GM18951 (cell line): ENCODE measurements around the gene NTM.

Experiments
- POLR2A ChIP-seq: IDR thresholded peaks from 4 replicates; pipeline ENCODE4 v1.6.1; 2011; ENCODE audit warnings: mild to moderate bottlenecking; ENCODE audit not compliant: insufficient read length, insufficient read depth; ENCODE audit errors: extremely low read depth
- in situ Hi-C: fragments of 300-500 bp; cut with MboI; formaldehyde crosslinking; loops from one replicate; pipeline ENCODE4 v1.12.0; 2022; ENCODE audit warnings: low sequenced_read_pairs, mixed read lengths, inconsistent platforms; ENCODE audit not compliant: unreplicated experiment

The NTM gene

GRCh38 chr11:131592152-131592551, 221.7 kb downstream of the NTM start:
- in situ Hi-C loops, result no loop called here
- TF ChIP-seq POLR2A, result no peak

DNA sequence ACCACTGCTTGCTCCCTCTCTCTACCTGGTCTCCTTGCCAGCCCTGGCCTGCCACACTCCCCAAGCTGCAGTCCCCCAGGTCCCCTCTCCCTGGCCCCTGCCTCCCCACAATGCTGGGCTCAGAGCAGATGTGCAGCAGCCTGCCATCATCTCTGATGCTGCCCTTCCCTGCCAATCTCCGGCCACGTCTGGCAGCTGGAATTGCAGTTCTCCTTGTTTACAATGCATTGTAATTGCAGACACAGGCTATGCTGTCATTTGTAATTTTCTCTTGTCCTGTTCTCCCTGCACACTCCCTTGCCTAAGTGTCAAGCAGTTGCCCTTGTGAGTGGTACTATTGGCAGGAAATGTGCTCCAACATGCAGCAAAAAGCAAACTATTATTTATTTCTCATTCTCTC, 222.3 kb downstream of the NTM start:
- TF ChIP-seq POLR2A, result no peak
- in situ Hi-C loops, result no loop called here

DNA sequence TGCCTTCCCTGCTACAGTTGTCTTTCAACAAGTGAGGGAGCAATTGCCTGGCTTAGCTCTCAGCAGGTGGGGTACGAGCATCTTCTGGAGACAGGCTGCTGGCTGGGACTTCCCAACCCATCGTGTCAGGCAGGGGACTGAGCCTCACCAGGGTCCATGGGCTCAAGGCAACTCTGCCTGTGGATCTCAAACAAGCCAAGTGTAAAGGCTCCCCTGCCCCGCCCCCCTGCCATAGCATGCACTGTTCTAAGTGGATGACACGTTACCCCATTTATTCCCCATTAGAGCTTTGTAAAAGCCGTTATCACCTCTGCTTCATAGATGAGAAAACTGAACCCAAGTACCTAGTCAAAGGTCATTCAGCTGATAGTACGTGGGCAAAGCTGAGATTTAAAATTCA, 222.9 kb downstream of the NTM start:
- no peak for TF ChIP-seq POLR2A
- in situ Hi-C loops, result no loop called here

DNA sequence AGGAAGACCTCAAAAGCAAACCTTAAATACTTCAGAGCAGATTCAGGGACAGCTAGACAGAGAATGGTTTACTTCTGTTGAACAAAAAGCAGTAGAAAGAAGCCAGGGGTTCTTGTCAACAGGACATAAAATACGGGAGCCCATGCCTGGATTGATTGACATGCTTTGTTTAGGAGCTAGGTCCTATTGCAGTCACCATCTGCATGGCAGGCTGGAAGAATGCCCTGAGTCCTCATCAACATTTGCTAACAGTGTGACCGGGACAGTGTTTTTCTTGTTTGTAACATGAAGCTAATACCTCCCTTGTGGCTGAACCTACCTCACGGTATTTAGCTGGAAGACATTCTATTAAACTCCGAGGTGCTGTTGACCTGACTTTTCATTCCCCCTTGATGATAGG, 225.4 kb downstream of the NTM start:
- no peak for TF ChIP-seq POLR2A
- in situ Hi-C loops, result no loop called here

DNA sequence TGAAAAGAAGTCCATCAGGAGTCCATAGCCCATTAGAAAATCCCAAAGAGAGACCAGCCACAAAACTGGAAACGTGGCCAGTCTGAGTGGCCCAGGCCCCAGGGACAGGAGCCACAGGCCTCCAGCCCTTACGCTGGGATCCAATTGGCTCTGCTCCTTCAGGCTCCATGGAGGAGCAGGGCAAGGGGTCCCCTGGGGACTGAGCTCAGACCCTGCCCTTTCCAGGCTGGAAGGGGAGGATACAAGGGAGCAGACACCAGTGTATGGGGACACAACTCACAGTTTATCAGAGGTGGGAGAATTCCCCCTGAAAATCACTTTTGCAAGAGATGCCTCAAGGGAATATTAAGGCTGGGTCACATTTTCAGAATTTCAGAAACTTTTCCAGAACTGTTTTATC, 227.5 kb downstream of the NTM start:
- no peak for TF ChIP-seq POLR2A
- in situ Hi-C loops, result no loop called here

DNA sequence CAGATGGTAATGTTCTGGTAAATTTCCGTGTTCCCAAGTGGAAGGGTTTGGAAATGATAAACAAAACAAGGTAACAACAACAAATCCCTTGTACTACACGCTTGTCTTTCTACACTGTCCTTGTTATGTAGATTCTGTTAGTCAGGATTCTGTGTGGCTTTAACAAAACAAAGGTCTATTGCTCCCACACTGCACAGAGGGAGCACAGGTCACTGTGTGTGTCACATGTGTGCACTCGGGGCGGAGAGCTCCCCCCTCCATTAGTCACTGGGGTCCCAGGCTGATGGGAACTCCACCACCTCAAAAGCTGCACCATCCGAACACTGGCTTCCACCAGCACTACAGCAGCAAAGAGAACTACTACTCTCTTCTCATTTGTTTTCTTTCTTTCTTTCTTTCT, 227.9 kb downstream of the NTM start:
- TF ChIP-seq POLR2A, result no peak
- in situ Hi-C loops, result no loop called here

- in situ Hi-C loops, result no loop called here
- TF ChIP-seq POLR2A, result no peak
These were observed 228.9 kb downstream of the NTM start for GRCh38 chr11:131599285-131599684.

DNA sequence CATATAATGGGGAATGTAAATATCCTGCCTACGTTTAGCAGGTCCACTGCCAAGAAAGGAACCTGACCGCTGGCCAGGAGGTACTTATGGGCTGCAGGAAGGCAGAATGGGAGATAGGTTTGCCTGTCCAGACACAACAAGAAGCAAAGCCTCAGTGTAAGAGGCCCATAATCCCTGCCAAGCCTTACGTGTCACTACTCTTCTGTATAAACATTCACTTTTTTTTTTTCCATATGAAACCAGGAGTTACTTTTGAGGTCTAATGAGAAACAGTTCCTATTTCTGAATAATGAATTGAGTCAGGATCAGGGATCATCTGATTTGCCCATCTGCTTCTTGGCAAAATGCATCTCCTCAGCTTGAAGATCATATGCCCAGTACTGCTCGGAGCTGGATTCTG, 230.2 kb downstream of the NTM start:
- no peak for TF ChIP-seq POLR2A
- in situ Hi-C loops, result no loop called here

GRCh38 chr11:131601586-131601985, 231.2 kb downstream of the NTM start:
- in situ Hi-C loops, result no loop called here
- no peak for TF ChIP-seq POLR2A

GRCh38 chr11:131602431-131602830, 232.0 kb downstream of the NTM start:
- in situ Hi-C loops, result no loop called here

GRCh38 chr11:131606811-131607335, 236.5 kb downstream of the NTM start:
- no peak for TF ChIP-seq POLR2A
- in situ Hi-C loops, result no loop called here

More at GRCh38 chr11:131602431-131602830, 232.0 kb downstream of the NTM start:
- no peak for TF ChIP-seq POLR2A

DNA sequence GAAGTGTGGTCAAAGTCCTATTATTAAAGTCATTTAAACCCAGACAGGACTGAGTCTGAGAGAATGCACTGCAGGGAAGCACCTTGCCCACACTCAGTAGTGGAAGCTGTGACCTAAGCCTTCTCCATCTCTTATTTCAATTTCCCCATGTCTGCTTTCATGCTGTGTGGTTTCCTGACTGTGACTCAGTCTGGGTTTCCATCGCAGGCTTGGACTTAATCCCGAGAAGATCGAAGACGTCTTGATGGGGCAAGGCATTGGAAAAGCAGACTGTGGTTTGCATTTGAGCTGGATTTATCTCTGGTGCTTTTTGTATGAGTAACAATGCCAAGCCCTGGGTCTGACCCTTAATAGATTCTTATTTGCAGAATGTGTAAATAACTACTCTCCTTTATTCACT, 238.9 kb downstream of the NTM start:
- TF ChIP-seq POLR2A, result no peak
- in situ Hi-C loops, result no loop called here

DNA sequence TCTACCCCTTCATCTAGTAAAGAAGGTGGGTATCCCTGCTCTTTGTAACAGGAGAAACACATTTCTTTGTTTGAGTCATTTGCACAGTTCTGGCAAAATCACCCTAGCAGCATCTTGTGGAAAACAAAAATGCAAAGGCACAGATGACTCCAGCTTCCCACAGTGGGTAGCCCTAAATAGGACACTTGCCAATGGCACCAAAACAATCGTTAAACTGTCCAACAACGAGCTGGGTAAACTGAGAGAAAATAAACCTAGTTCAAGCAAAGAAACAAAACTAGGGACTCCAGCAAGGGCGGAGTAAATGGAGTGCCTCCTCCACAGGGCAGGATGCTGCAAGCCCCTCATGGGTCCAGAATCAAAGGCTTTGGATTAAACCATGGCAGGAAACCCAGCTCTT, 239.5 kb downstream of the NTM start:
- in situ Hi-C loops, result no loop called here
- no peak for TF ChIP-seq POLR2A

DNA sequence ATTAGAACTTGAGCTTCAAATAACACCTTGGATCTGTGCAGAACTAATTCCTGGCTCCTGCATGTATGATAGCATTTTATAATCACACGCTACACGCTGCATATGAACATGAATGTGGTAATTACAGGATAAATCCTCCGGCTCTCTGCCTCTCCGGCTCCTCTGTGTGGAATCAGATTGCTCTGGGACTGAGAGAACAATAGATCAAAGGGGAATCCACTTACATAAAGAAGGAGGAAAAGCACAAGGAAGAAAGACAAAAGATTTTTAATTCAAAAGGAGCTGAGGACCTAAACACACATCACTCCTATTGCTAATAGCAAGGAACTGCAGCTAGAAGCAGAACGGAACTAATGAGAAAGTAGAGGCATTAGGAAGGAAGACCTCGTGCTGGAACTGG, 240.9 kb downstream of the NTM start:
- no peak for TF ChIP-seq POLR2A
- in situ Hi-C loops, result no loop called here

DNA sequence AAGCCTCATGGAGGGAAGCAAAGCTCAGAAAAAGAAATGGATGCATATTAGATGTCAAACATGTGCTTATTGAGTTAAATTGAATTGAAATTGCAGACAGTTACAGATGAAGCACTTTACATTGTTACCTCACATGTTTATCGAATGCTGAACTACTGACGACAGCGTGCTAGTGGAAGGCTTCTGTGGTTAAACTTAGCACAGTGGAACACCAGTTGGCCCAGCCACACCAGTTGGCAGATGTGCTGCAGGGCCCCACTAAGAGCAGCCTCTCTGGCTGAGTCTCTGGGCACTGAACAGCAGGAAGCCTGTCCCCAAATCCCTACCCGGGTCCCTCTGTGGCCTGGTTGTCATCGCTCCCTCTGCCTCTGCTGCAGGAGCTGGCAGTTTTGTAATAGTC, 242.1 kb downstream of the NTM start:
- in situ Hi-C loops, result no loop called here
- TF ChIP-seq POLR2A, result no peak

DNA sequence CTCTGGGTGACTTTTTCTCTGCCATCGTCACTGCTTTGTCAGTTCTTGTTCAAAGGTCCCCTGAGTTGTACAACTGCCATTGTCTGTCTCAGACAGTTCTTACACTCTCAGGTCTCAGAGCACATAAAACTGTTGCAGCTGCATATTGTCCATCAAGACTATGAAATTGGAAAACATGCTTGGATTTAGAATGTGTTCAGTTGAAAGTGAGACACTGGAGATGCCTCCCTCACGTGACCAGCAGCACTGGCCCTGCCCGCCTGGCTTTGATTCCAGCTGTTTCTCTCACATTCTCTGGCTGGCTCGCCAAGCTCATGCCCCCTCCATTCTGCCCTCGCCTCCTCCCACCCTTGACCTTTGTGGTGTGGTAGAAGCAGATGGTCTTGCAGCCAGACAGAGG, 244.2 kb downstream of the NTM start:
- in situ Hi-C loops, result no loop called here

GRCh38 chr11:131615611-131616010, 245.2 kb downstream of the NTM start:
- no peak for TF ChIP-seq POLR2A
- in situ Hi-C loops, result no loop called here

More for the DNA sequence above, 244.2 kb downstream of the NTM start:
- no peak for TF ChIP-seq POLR2A
